ENCODE results near the gene NSMF.
"Not testable (repeated sequence)": the region's sequence is repeated elsewhere in the genome, so short reads cannot be mapped to it uniquely, and the experiment has no call there.

The NSMF gene

DNA sequence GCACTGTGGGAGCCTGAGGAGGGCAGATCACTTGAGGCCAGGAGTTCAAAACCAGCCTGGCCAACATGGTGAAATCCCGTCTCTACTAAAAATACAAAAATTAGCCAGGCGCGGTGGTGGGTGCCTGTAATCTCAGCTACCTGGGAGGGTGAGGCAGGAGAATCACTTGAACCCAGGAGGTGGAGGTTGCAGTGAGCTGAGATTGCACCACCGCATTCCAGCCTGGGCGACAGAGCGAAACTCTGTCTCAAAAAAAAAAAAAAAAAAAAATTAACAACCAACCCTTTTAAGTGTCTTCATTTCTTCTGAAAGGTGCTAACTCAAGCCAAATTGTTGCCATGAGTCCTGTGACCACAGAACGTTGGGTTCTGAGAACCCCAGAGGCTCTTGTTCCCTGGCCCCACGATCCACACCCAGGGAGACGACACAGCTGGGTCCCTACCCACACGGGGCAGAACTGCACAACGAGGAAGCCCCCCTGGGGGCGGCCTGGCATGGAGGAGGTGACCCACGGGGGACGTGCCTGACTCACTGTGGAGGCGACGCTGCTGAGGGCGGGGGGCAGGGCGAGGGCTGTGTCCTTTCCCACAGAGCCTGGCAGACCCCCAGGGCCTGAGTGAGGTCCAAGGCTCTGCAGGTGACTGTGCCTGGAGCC, 48.8 kb downstream of the NSMF start:
- not testable (repeated sequence) for DNase-seq

DNA sequence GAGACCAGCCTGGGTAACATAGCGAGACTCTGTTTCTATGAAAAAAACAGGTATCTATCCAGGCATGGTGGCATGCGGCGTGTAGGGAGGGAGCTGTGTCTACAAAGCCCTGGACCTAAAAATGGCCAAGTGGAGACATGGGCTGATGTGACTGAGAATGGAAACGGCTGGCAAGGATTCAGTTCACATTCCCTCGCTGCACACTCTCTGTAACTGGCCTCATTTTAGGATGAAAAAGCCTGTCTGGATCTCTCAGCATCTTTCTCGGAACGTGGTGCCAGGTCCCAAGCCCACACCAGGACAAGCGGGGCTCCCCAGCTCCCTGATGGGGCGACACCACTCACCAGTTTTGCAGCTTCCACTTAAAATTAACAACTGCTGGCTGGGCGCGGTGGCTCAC, 49.6 kb downstream of the NSMF start:
- no peak for DNase-seq

GRCh38 chr9:137408651-137409405, 50.3 kb downstream of the NSMF start:
- no peak for DNase-seq

- no peak for DNase-seq
Measured at GRCh38 chr9:137407590-137408300, 51.4 kb downstream of the NSMF start.

GRCh38 chr9:137406876-137407589, 52.1 kb downstream of the NSMF start:
- peak; percentile 63 to 72 for DNase-seq

GRCh38 chr9:137406085-137406760, 52.9 kb downstream of the NSMF start:
- no peak for DNase-seq

DNA sequence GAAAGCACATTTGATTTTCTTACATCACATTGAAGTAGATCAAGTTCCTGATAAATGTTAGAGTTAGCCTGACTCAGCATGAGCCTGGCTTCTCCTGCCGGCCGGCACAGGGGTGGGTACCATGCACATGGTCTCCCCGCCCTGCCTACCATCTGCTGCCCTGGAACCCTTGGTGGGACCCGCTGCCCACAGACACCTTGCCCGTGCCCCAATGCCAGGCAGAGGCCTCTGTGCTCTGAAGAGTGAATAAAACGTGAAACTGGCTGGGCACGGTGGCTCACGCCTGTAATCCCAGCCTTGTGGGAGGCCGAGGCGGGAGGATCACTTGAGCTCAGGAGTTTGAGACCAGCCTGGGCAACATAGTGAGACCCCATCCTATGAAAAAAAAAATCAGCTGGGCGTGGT, 53.5 kb downstream of the NSMF start:
- no peak for DNase-seq

DNA sequence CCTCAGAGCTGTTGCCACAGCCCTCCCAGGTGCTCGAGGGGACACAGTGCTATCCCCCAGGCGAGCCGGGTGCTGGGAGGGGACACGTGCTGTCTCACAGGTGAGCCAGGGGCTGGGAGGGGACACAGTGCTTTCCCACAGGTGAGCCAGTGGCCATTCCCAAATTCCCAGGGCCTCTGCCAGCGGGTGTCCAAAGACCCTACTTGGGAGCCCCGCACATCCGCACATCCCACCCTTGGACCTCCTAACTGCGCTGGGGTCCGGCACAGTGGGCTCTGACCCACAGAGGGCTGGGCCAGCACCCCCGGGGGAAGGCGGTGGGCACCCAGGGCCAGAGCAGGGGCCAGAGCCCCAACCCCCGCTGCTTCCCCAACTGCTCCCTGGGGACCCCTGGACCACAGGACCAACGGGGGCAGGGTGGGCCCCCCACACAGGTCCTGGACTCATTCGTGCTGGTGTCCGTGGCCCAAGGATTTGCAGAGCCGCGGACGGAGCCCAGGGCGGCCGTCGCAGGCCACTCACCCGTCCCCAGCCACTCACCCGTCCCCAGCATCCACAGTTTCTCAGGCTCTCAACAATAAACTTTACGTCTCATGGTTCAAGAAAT, 54.1 kb downstream of the NSMF start:
- DNase-seq: no peak

GRCh38 chr9:137403269-137403668, 55.9 kb downstream of the NSMF start:
- DNase-seq: no peak

DNA sequence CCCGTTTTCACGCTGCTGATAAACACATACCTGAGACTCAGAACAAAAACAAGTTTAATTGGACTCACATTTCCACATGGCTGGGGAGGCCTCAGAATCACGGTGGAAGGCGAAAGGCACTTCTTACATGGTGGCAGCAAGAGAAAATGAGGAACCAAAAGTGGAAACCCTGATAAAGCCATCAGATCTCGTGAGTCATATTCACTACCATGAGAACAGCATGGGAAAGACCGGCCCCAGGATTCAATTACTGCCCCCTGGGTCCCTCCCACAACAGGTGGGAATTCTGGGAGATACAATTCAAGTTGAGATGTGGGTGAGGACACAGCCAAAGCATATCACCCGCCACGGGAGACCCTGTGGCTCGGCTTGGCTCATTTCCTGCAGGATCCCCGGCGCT, 56.4 kb downstream of the NSMF start:
- DNase-seq: no peak

- DNase-seq: no peak
Measured at GRCh38 chr9:137398561-137399468, 60.3 kb downstream of the NSMF start.

GRCh38 chr9:137397675-137398423, 61.3 kb downstream of the NSMF start:
- DNase-seq: no peak

Measured in CD4-positive, alpha-beta T cell treated with Interleukin-1 beta for 1 hour (primary cell).